NB4 (cell line): ENCODE results near the gene SGCD.

Source experiments
- CTCF ChIP-seq: IDR thresholded peaks from one replicate; pipeline ENCODE4 v1.5.1; 2012; ENCODE audit warnings: low read depth, low read length
- MYC ChIP-seq: IDR thresholded peaks from 2 replicates; pipeline ENCODE4 v1.6.1; 2011; ENCODE audit warnings: low read depth, low read length
- POLR2A ChIP-seq: IDR thresholded peaks from 2 replicates; pipeline ENCODE4 v1.6.1; 2011; ENCODE audit warnings: mild to moderate bottlenecking; ENCODE audit not compliant: insufficient read length; ENCODE audit errors: extremely low read depth

DNA sequence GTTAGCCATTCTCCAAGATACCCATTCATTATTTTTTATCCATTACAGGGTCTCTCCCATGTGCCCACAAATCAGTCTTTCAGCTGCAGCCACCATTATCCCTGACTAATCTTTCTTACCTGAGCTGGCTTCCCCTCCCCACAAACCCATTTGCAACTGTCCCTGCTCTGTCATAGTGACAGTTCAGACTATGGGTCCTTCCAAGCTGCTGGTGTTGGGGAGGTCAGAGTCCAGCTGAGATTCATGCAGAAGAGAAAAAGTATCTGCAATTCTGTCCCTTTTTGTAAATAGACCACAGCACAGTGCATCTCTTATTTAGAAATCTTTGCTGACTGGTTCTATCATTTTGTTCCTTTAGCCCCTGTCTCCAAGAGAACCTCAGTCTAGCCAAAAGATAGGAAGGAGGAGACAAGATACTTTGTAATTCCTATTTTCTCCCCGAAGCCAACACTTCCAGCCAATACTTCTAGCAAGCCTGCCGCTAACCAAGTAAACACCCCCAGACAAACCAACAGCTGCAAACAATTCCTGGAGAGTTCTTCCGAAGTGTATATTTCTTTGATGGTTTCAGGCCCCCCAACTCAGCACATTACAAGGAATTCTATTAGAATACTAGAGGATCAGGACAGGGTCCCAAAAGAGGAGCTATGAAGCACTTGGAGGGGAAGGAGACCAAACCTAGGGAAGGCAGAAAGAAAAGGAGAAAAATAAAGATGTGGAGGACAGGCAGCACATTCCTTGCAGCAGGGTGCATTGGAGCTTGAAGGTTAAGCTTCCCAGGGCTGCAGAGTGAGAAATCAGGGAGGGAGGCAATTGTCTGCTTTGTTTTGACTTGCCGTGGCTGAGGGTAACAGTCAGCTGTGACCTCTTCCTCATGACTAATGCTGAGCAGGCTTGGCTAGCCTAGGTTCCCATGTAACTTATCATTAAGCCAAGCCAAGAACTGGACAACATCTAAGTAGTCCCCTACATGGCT lies 148.5 kb downstream of the SGCD start:
- TF ChIP-seq POLR2A (no peak), CTCF (no peak), MYC (no peak)
